Lung microvascular endothelial cell (primary cell): ENCODE data around the gene CNTNAP2. TPM values are rescaled to one million over a fixed set of nuclear protein-coding genes. Genes with fewer than 3 reads are reported as not detected.

ENCODE experiments used
- DNase-seq, 2 donors: peaks; one replicate each; pipeline versions ENCODE4 v3.0.0 to v3.0.0-alpha.2; 2010; ENCODE audit warnings: low read depth in 2 of 2
- total RNA-seq: library from RNA; depleted of rRNA; stranded (reverse); fragments of >200 nt; gene quantifications from 2 replicates; pipeline ENCODE4 v1.2.1, GENCODE V29; 2014

The CNTNAP2 gene
- total RNA-seq, 1 donor from 2014 or later = under 0.01 TPM

GRCh38 chr7:147810269-147810668 is 1693.7 kb downstream of the CNTNAP2 start:
- no peak for DNase-seq

GRCh38 chr7:147811923-147812322 is 1695.3 kb downstream of the CNTNAP2 start:
- DNase-seq = no peak

GRCh38 chr7:147813316-147813715 is 1696.7 kb downstream of the CNTNAP2 start:
- no peak for DNase-seq

GRCh38 chr7:147818317-147818716 is 1701.7 kb downstream of the CNTNAP2 start:
- DNase-seq = no peak

GRCh38 chr7:147824671-147825070 is 1708.1 kb downstream of the CNTNAP2 start:
- DNase-seq = no peak

GRCh38 chr7:147829016-147829415 is 1712.4 kb downstream of the CNTNAP2 start:
- DNase-seq = no peak

GRCh38 chr7:147833557-147833956 is 1717.0 kb downstream of the CNTNAP2 start:
- DNase-seq = no peak

GRCh38 chr7:147833970-147834369 is 1717.4 kb downstream of the CNTNAP2 start:
- no peak for DNase-seq

GRCh38 chr7:147852833-147853232 is 1736.2 kb downstream of the CNTNAP2 start:
- no peak for DNase-seq

GRCh38 chr7:147857152-147858140 is 1740.8 kb downstream of the CNTNAP2 start:
- no peak for DNase-seq

- DNase-seq = no peak
Observed at GRCh38 chr7:147858421-147858820, 1741.8 kb downstream of the CNTNAP2 start.

GRCh38 chr7:147859033-147859432 is 1742.4 kb downstream of the CNTNAP2 start:
- no peak for DNase-seq

- no peak for DNase-seq
Observed at GRCh38 chr7:147859486-147859885, 1742.9 kb downstream of the CNTNAP2 start.

GRCh38 chr7:147861058-147861716 is 1744.6 kb downstream of the CNTNAP2 start:
- DNase-seq = no peak

GRCh38 chr7:147861945-147862344 is 1745.3 kb downstream of the CNTNAP2 start:
- no peak for DNase-seq

GRCh38 chr7:147869456-147869855 is 1752.9 kb downstream of the CNTNAP2 start:
- no peak for DNase-seq

GRCh38 chr7:147878912-147879661 is 1762.5 kb downstream of the CNTNAP2 start:
- DNase-seq = no peak

GRCh38 chr7:147885869-147886268 is 1769.3 kb downstream of the CNTNAP2 start:
- DNase-seq = no peak

GRCh38 chr7:147894271-147894670 is 1777.7 kb downstream of the CNTNAP2 start:
- no peak for DNase-seq

GRCh38 chr7:147896121-147896520 is 1779.5 kb downstream of the CNTNAP2 start:
- no peak for DNase-seq

GRCh38 chr7:147903536-147904218 is 1787.1 kb downstream of the CNTNAP2 start:
- no peak for DNase-seq
